HCT116 (cell line): Measurements from ENCODE around the gene FKBP15. TPM values are rescaled to one million over a fixed set of nuclear protein-coding genes. Genes with fewer than 3 reads are reported as not detected.

ENCODE experiments used
- ATAC-seq: fragments of 200-7000 bp; cut with Tn5 transposase; 2 replicates; pipeline ENCODE4 v1.9.1; 2020; ENCODE audit warnings: mild to moderate bottlenecking, moderate library complexity
- BruUV-seq: library from RNA; stranded (reverse); fragments of 400-500 nt; replicated peaks from 2 replicates; lab custom pipeline; 2021; lab: Mats Ljungman, UMichigan
- CTCF ChIA-PET: fragments of 300-600 bp; sonication (Branson Sonifier 250); formaldehyde crosslinking; loops from one replicate; lab custom pipeline; 2021; ENCODE audit warnings: antibody characterized with exemption; lab: Charles Lee
- POLR2A ChIA-PET: fragments of 300-600, 350-600 bp; sonication (Branson Sonifier 250); formaldehyde crosslinking; loops from one replicate; lab custom pipeline; 2021; ENCODE audit warnings: antibody characterized with exemption; lab: Charles Lee
- RAD21 ChIA-PET, 2 experiments: fragments of 300-600 bp; sonication (Branson Sonifier 250); formaldehyde crosslinking; loops; one replicate each; lab custom pipeline; 2023; ENCODE audit warnings: low total read pairs in 2 of 2; ENCODE audit not compliant: uncharacterized antibody in 2 of 2, unreplicated experiment in 2 of 2, low non-redundant PET in 1 of 2; lab: Charles Lee
- DNase-seq: peaks from one replicate; pipeline ENCODE4 v3.0.0-alpha.2; 2010; ENCODE audit warnings: low read depth, low spot score
- H2AFZ ChIP-seq: fragments of 200-600 bp; shearing (Covaris generic), sonication (generic); 2 replicates; pipeline ENCODE4 v1.6.1; 2017; ENCODE audit warnings: low read depth, mixed run types, mixed read lengths, antibody characterized with exemption, low read length; ENCODE audit not compliant: poor library complexity, severe bottlenecking
- H3K27ac ChIP-seq: 2 replicates; pipeline ENCODE4 v1.5.1; 2012; ENCODE audit warnings: low read depth, low read length
- H3K27me3 ChIP-seq: fragments of 200-600 bp; sonication (generic); 2 replicates; pipeline ENCODE4 v1.6.1; 2016; ENCODE audit warnings: mixed run types, low read length, mixed read lengths; ENCODE audit not compliant: insufficient read depth
- H3K36me3 ChIP-seq, 2 experiments: fragments of 200-500 bp in 1 of 2; fragments of 200-600 bp in 1 of 2; sonication (Bioruptor generic) in 1 of 2; sonication (generic) in 1 of 2; 2 replicates each; pipeline versions ENCODE4 v1.5.1 to v1.6.1; 2014 to 2016; ENCODE audit warnings: low read length in 2 of 2, inconsistent platforms in 1 of 2, mixed read lengths in 1 of 2, mixed run types in 1 of 2; ENCODE audit not compliant: insufficient read depth in 2 of 2, control insufficient read depth in 1 of 2
- H3K4me1 ChIP-seq, 2 experiments: fragments of 200-600 bp in 1 of 2; sonication (generic) in 1 of 2; 2 replicates each; pipeline versions ENCODE4 v1.5.1 to v1.6.1; 2012 to 2017; ENCODE audit warnings: low read length in 2 of 2, inconsistent platforms in 1 of 2, mild to moderate bottlenecking in 1 of 2, mixed read lengths in 1 of 2, mixed run types in 1 of 2, moderate library complexity in 1 of 2; ENCODE audit not compliant: insufficient read depth in 2 of 2, control insufficient read depth in 1 of 2
- H3K4me2 ChIP-seq: fragments of 200-600 bp; sonication (generic); 2 replicates; pipeline ENCODE4 v1.6.1; 2017; ENCODE audit warnings: mixed run types, low read length, mixed read lengths
- H3K4me3 ChIP-seq, 2 experiments: fragments of 200-600 bp in 1 of 2; sonication (generic) in 1 of 2; replicated peaks in 1 of 2; 2 replicates each; pipeline ENCODE4 v1.5.1; 2011 to 2016; ENCODE audit warnings: low read length in 2 of 2, control low read depth in 1 of 2, low read depth in 1 of 2, mild to moderate bottlenecking in 1 of 2, mixed read lengths in 1 of 2, mixed run types in 1 of 2
- H3K79me2 ChIP-seq: fragments of 200-600 bp; sonication (generic); 2 replicates; pipeline ENCODE4 v1.6.1; 2017; ENCODE audit warnings: mild to moderate bottlenecking, mixed run types, low read length, moderate library complexity, mixed read lengths; ENCODE audit not compliant: insufficient read depth
- H3K9ac ChIP-seq: fragments of 200-600 bp; sonication (generic); 2 replicates; pipeline ENCODE4 v1.6.1; 2016; ENCODE audit warnings: low read length, mixed read lengths
- H3K9me2 ChIP-seq: fragments of 200-600 bp; sonication (generic), shearing (Covaris generic); 2 replicates; pipeline ENCODE4 v1.6.1; 2017; ENCODE audit warnings: mixed run types, mild to moderate bottlenecking, moderate library complexity; ENCODE audit not compliant: insufficient read depth
- H3K9me3 ChIP-seq, 2 experiments: fragments of 200-500 bp in 1 of 2; fragments of 200-600 bp in 1 of 2; sonication (Bioruptor generic) in 1 of 2; sonication (generic) in 1 of 2; 2 replicates each; pipeline ENCODE4 v1.6.1; 2014 to 2017; ENCODE audit warnings: low read length in 2 of 2, mixed read lengths in 2 of 2, inconsistent platforms in 1 of 2, low read depth in 1 of 2, mild to moderate bottlenecking in 1 of 2, mixed run types in 1 of 2, moderate library complexity in 1 of 2; ENCODE audit not compliant: control insufficient read depth in 1 of 2, insufficient read depth in 1 of 2
- H4K20me1 ChIP-seq: fragments of 200-600 bp; sonication (generic), shearing (Covaris generic); 2 replicates; pipeline ENCODE4 v1.6.1; 2017; ENCODE audit warnings: mixed run types, mild to moderate bottlenecking, moderate library complexity; ENCODE audit not compliant: insufficient read depth
- CBX3 ChIP-seq: IDR thresholded peaks from 2 replicates; pipeline ENCODE4 v1.6.1; 2012; ENCODE audit warnings: low read depth
- CEBPB ChIP-seq: IDR thresholded peaks from 2 replicates; pipeline ENCODE4 v1.6.1; 2012; ENCODE audit warnings: low read depth
- ELF1 ChIP-seq: IDR thresholded peaks from 2 replicates; pipeline ENCODE4 v1.6.1; 2012; ENCODE audit warnings: low read depth, borderline replicate concordance
- EZH2phosphoT487 ChIP-seq: fragments of 200-600 bp; IDR thresholded peaks from 2 replicates; pipeline ENCODE4 v1.6.1; 2018; ENCODE audit warnings: antibody characterized with exemption, borderline replicate concordance
- POLR2AphosphoS5 ChIP-seq: IDR thresholded peaks from 2 replicates; pipeline ENCODE4 v1.6.1; 2011; ENCODE audit warnings: mild to moderate bottlenecking, low read depth, low read length, moderate library complexity
- RAD21 ChIP-seq: IDR thresholded peaks from 2 replicates; pipeline ENCODE4 v1.6.1; 2012; ENCODE audit warnings: low read depth, mild to moderate bottlenecking
- SIN3A ChIP-seq: IDR thresholded peaks from 2 replicates; pipeline ENCODE4 v1.6.1; 2012; ENCODE audit warnings: low read depth
- SP1 ChIP-seq: IDR thresholded peaks from 2 replicates; pipeline ENCODE4 v1.6.1; 2012; ENCODE audit warnings: low read depth
- SRF ChIP-seq: IDR thresholded peaks from 2 replicates; pipeline ENCODE4 v1.6.1; 2012; ENCODE audit warnings: low read depth
- TCF7L2 ChIP-seq: IDR thresholded peaks from 2 replicates; pipeline ENCODE4 v1.7.0; 2011; ENCODE audit warnings: borderline replicate concordance, inconsistent platforms; ENCODE audit not compliant: insufficient read depth, insufficient read length; ENCODE audit errors: extremely low read depth
- YY1 ChIP-seq: IDR thresholded peaks from 2 replicates; pipeline ENCODE4 v1.6.1; 2011; ENCODE audit warnings: low read length, low read depth, moderate library complexity, mild to moderate bottlenecking; ENCODE audit not compliant: insufficient replicate concordance; ENCODE audit errors: extremely low read depth
- ZFX ChIP-seq: fragments of 450-650 bp; IDR thresholded peaks from 2 replicates; pipeline ENCODE4 v1.6.1; 2017
- intact Hi-C: fragments of 100-400 bp; cut with micrococcal nuclease; formaldehyde crosslinking; loops from 2 replicates; pipeline ENCODE4 v1.10.0; 2022
- total RNA-seq: library from RNA; stranded (reverse); gene quantifications from one replicate; pipeline ENCODE4 v1.2.1, GENCODE V29; 2021; ENCODE audit not compliant: unreplicated experiment
- TF ChIP-seq, protein P1 (sequence below): IDR thresholded peaks from 2 replicates; pipeline ENCODE4 v1.6.1; 2011; ENCODE audit warnings: mild to moderate bottlenecking, low read length, moderate library complexity; ENCODE audit not compliant: insufficient replicate concordance; ENCODE audit errors: extremely low read depth
- TF ChIP-seq, protein P2 (sequence below), 3 experiments: fragments of 200-600 bp in 1 of 3; sonication (generic) in 1 of 3; IDR thresholded peaks in 2 of 3; conservative IDR thresholded peaks in 1 of 3; 2 replicates each; pipeline ENCODE4 v1.5.1; 2012 to 2017; ENCODE audit warnings: low read depth in 2 of 3, low read length in 2 of 3, antibody characterized with exemption in 1 of 3, borderline replicate concordance in 1 of 3, control low read depth in 1 of 3, mild to moderate bottlenecking in 1 of 3, mixed read lengths in 1 of 3, mixed run types in 1 of 3, moderate library complexity in 1 of 3; ENCODE audit not compliant: insufficient read depth in 1 of 3

FKBP15 gene
- total RNA-seq, 1 experiment from 2014 or later, result 13.8 TPM

DNA sequence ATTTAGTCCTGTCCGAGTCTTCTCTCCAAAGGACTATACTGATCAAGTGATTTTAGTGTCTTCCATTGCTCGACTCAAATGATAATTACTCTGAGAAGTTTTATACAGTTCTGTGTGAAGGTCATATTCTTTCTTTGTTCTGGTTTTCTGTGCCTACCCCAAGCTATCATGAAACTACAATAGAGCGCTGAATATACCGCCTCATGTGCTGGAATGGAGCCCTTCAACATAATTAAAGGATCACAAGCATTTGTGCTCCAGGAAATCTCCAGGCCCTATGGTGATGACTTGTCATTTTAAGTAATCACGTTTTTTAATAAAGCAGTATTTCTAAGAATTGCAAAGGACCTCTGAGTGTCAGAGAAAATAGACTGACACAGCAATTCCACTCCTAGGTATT lies 81.1 kb downstream of the FKBP15 start:
- H3K36me3 ChIP-seq, result no peaks in the 10 kb centered on the region
- no TSS peak for BruUV-seq
- H3K4me1 ChIP-seq, result no peaks in the 10 kb centered on the region
- TF ChIP-seq, protein P1, sequence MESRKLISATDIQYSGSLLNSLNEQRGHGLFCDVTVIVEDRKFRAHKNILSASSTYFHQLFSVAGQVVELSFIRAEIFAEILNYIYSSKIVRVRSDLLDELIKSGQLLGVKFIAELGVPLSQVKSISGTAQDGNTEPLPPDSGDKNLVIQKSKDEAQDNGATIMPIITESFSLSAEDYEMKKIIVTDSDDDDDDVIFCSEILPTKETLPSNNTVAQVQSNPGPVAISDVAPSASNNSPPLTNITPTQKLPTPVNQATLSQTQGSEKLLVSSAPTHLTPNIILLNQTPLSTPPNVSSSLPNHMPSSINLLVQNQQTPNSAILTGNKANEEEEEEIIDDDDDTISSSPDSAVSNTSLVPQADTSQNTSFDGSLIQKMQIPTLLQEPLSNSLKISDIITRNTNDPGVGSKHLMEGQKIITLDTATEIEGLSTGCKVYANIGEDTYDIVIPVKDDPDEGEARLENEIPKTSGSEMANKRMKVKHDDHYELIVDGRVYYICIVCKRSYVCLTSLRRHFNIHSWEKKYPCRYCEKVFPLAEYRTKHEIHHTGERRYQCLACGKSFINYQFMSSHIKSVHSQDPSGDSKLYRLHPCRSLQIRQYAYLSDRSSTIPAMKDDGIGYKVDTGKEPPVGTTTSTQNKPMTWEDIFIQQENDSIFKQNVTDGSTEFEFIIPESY, result no peak
- TF ChIP-seq SRF (no peak), EZH2phosphoT487 (no peak), POLR2AphosphoS5 (no peak), CBX3 (no peak), SIN3A (no peak), CEBPB (no peak), SP1 (no peak), ZFX (no peak), RAD21 (no peak), ELF1 (no peak), TCF7L2 (no peak), YY1 (no peak)
- TF ChIP-seq, protein P2, sequence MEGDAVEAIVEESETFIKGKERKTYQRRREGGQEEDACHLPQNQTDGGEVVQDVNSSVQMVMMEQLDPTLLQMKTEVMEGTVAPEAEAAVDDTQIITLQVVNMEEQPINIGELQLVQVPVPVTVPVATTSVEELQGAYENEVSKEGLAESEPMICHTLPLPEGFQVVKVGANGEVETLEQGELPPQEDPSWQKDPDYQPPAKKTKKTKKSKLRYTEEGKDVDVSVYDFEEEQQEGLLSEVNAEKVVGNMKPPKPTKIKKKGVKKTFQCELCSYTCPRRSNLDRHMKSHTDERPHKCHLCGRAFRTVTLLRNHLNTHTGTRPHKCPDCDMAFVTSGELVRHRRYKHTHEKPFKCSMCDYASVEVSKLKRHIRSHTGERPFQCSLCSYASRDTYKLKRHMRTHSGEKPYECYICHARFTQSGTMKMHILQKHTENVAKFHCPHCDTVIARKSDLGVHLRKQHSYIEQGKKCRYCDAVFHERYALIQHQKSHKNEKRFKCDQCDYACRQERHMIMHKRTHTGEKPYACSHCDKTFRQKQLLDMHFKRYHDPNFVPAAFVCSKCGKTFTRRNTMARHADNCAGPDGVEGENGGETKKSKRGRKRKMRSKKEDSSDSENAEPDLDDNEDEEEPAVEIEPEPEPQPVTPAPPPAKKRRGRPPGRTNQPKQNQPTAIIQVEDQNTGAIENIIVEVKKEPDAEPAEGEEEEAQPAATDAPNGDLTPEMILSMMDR (IDR thresholded peaks at IDR 0.05 in 2 of 3, conservative IDR thresholded peaks at IDR 0.05 in 1 of 3; ENCODE audit: borderline replicate concordance in 1 of 3, insufficient read depth in 1 of 3, low read depth in 2 of 3, low read length in 2 of 3), result no peak
- CTCF ChIA-PET, result no interaction called here
- no peaks in the 10 kb centered on the region for H4K20me1 ChIP-seq
- no peak overlapping the region for H3K27ac ChIP-seq
- no peak for DNase-seq
- H3K9me2 ChIP-seq, result no peaks in the 10 kb centered on the region
- peaks cover 36% of the 10 kb centered on the region for H3K27me3 ChIP-seq
- RAD21 ChIA-PET, result no interaction called here
- no peak overlapping the region for H3K4me2 ChIP-seq
- H3K9ac ChIP-seq, result no peak overlapping the region
- H3K4me3 ChIP-seq, result no peak overlapping the region
- no peaks in the 10 kb centered on the region for H3K79me2 ChIP-seq
- POLR2A ChIA-PET, result no interaction called here
- intact Hi-C loops, result no loop called here
- H2AFZ ChIP-seq, result no peak overlapping the region
- no peak for ATAC-seq
- no peaks in the 10 kb centered on the region for H3K9me3 ChIP-seq
